HepG2 (cell line): Measurements from ENCODE around the gene ENTHD1. TPM values are rescaled to one million over a fixed set of nuclear protein-coding genes. Genes with fewer than 3 reads are reported as not detected.

Experiments used
- ATAC-seq: fragments of 200-7000 bp; cut with Tn5 transposase; 3 replicates; pipeline ENCODE4 v1.9.1; 2020; ENCODE audit warnings: mild to moderate bottlenecking, moderate library complexity
- BruUV-seq: library from RNA; stranded (reverse); fragments of 400-500 nt; replicated peaks from 2 replicates; lab custom pipeline; 2021; lab: Mats Ljungman, UMichigan
- CTCF ChIA-PET: fragments of 300-600 bp; formaldehyde crosslinking; extraction: SDS; loops from one replicate; lab custom pipeline; 2021; ENCODE audit warnings: low total read pairs, inconsistent platforms, low intra/inter-chr PET ratio; lab: Yijun Ruan, JAX
- POLR2A ChIA-PET: fragments of 350-600 bp; sonication (Branson Sonifier 250); formaldehyde crosslinking; loops from one replicate; lab custom pipeline; 2020; ENCODE audit warnings: antibody characterized with exemption, inconsistent platforms; lab: Yijun Ruan, JAX
- DNase-seq: peaks from one replicate; pipeline ENCODE4 v3.0.0-alpha.2; 2015; ENCODE audit warnings: low spot score
- FAIRE-seq: peaks from 3 replicates; lab custom pipeline; 2011; peaks lifted over from hg19 to GRCh38; lab: Jason Lieb, UNC
- H2AFZ ChIP-seq: one replicate; pipeline ENCODE4 v1.6.1; 2011; ENCODE audit warnings: low read length, inconsistent platforms
- H3K27ac ChIP-seq: fragments of 300-600 bp; 3 replicates; pipeline ENCODE4 v1.8.0; 2011; ENCODE audit warnings: mixed run types, mild to moderate bottlenecking, mixed read lengths, low read length, inconsistent platforms; ENCODE audit not compliant: insufficient read depth; ENCODE audit errors: extremely low read length
- H3K27me3 ChIP-seq, 2 experiments: fragments of 200-600 bp in 1 of 2; 2 replicates in 1 of 2; 3 replicates in 1 of 2; pipeline versions ENCODE4 v1.6.0 to v1.8.0; 2011; ENCODE audit warnings: low read length in 2 of 2, mild to moderate bottlenecking in 2 of 2, moderate library complexity in 2 of 2, inconsistent platforms in 1 of 2; ENCODE audit not compliant: insufficient read depth in 2 of 2, control insufficient read depth in 1 of 2
- H3K36me3 ChIP-seq, 2 experiments: fragments of 200-600 bp in 1 of 2; replicated peaks in 1 of 2; 2 replicates in 1 of 2; 3 replicates in 1 of 2; pipeline versions ENCODE4 v1.5.1 to v1.8.0; 2011; ENCODE audit warnings: low read length in 2 of 2, inconsistent platforms in 1 of 2; ENCODE audit not compliant: insufficient read depth in 2 of 2, control insufficient read depth in 1 of 2
- H3K4me1 ChIP-seq: 2 replicates; pipeline ENCODE4 v1.5.1; 2012; ENCODE audit warnings: low read length, inconsistent platforms; ENCODE audit not compliant: insufficient read depth
- H3K4me2 ChIP-seq: 2 replicates; pipeline ENCODE4 v1.6.0; 2011; ENCODE audit warnings: low read depth, low read length, inconsistent platforms
- H3K4me3 ChIP-seq, 3 experiments: fragments of 200-600 bp in 1 of 3; sonication (generic), shearing (Covaris generic) in 1 of 3; replicated peaks in 1 of 3; 2 replicates each; pipeline ENCODE4 v1.5.1; 2011 to 2016; ENCODE audit warnings: low read length in 3 of 3, inconsistent platforms in 2 of 3, low read depth in 2 of 3, mild to moderate bottlenecking in 2 of 3, control low read depth in 1 of 3, mixed read lengths in 1 of 3; ENCODE audit not compliant: insufficient read depth in 1 of 3
- H3K79me2 ChIP-seq: one replicate; pipeline ENCODE4 v1.6.1; 2011; ENCODE audit warnings: low read length, inconsistent platforms; ENCODE audit not compliant: insufficient read depth
- H3K9ac ChIP-seq: 2 replicates; pipeline ENCODE4 v1.6.0; 2011; ENCODE audit warnings: mild to moderate bottlenecking, low read depth, low read length, inconsistent platforms; ENCODE audit not compliant: insufficient read depth
- H3K9me3 ChIP-seq: 2 replicates; pipeline ENCODE4 v1.5.1; 2012; ENCODE audit warnings: mild to moderate bottlenecking, low read length
- H4K20me1 ChIP-seq: 2 replicates; pipeline ENCODE4 v1.6.0; 2011; ENCODE audit warnings: inconsistent platforms, mild to moderate bottlenecking, low read length, moderate library complexity; ENCODE audit not compliant: insufficient read depth
- CEBPZ ChIP-seq: IDR thresholded peaks from 2 replicates; pipeline ENCODE4 v1.6.1; 2012; ENCODE audit warnings: low read length, improper control_type of control experiment
- MLX ChIP-seq: IDR thresholded peaks from 2 replicates; pipeline ENCODE4 v1.6.1; 2016
- NCOA1 ChIP-seq: sonication (generic); formaldehyde crosslinking; IDR thresholded peaks from 2 replicates; pipeline ENCODE4 v1.9.0; 2021; ENCODE audit warnings: missing genetic modification reagents
- PRPF4 ChIP-seq: fragments of 200-400 bp; formaldehyde crosslinking; IDR thresholded peaks from 2 replicates; pipeline ENCODE4 v1.6.1; 2016; ENCODE audit warnings: low read length, low read depth; ENCODE audit not compliant: poor library complexity, severe bottlenecking
- RBAK ChIP-seq: sonication (generic); formaldehyde crosslinking; IDR thresholded peaks from 2 replicates; pipeline ENCODE4 v1.5.1; 2020; ENCODE audit warnings: mild to moderate bottlenecking, missing genetic modification reagents
- SMAD9 ChIP-seq: sonication (generic); formaldehyde crosslinking; IDR thresholded peaks from 2 replicates; pipeline ENCODE4 v1.5.1; 2020; ENCODE audit warnings: mild to moderate bottlenecking, missing genetic modification reagents
- SNAPC2 ChIP-seq: sonication (generic); formaldehyde crosslinking; IDR thresholded peaks from 2 replicates; pipeline ENCODE4 v1.8.1; 2022; ENCODE audit warnings: mild to moderate bottlenecking, missing genetic modification reagents
- ZNF30 ChIP-seq: sonication (generic); formaldehyde crosslinking; IDR thresholded peaks from 2 replicates; pipeline ENCODE4 v1.5.0; 2020; ENCODE audit warnings: mild to moderate bottlenecking, missing genetic modification reagents
- WGBS: methylation state at CpG from one replicate; pipeline ENCODE4 v1.1.6; 2017; ENCODE audit warnings: low lambda C conversion rate; 5-methylcytosine and 5-hydroxymethylcytosine counted together
- in situ Hi-C: cut with HindIII; loops from 2 replicates; pipeline ENCODE4 v1.10.0; 2017; ENCODE audit warnings: low pct_unique_long_range_greater_than_20kb; ENCODE audit not compliant: extremely low pct_ligation_motif_present
- intact Hi-C: fragments of 100-400 bp; cut with micrococcal nuclease; formaldehyde crosslinking; loops from one replicate; pipeline ENCODE4 v1.10.0; 2022; ENCODE audit not compliant: unreplicated experiment
- polyA plus RNA-seq, 8 experiments: library from polyadenylated mRNA; depleted of rRNA in 3 of 8; stranded (reverse) in 7 of 8; unstranded in 1 of 8; fragments of >200 nt; fragmentation: Illumina TruSeq in 4 of 8; extraction: Trizol in 4 of 8; gene quantifications; 2 replicates each; pipeline versions ENCODE4 v1.2.1 to v1.2.3, GENCODE V29; 2011 to 2016; ENCODE audit warnings: low read depth in 4 of 8, missing spikeins in 1 of 8, mixed read lengths in 1 of 8; ENCODE audit not compliant: insufficient read depth in 1 of 8
- total RNA-seq, 5 experiments: library from RNA; depleted of rRNA; stranded (reverse); fragments of >200 nt; fragmentation: Illumina TruSeq; extraction: Trizol; gene quantifications; 2 replicates each; pipeline ENCODE4 v1.2.3, GENCODE V29; 2016; ENCODE audit warnings: low read depth in 1 of 5
- TF ChIP-seq, protein P1 (sequence below): sonication (generic); formaldehyde crosslinking; IDR thresholded peaks from 2 replicates; pipeline ENCODE4 v1.8.0; 2022; ENCODE audit warnings: mild to moderate bottlenecking, missing genetic modification reagents; ENCODE audit not compliant: insufficient replicate concordance
- TF ChIP-seq, protein P2 (sequence below): sonication (generic); formaldehyde crosslinking; IDR thresholded peaks from 2 replicates; pipeline ENCODE4 v1.5.0; 2020; ENCODE audit warnings: mild to moderate bottlenecking, missing genetic modification reagents, borderline replicate concordance

The ENTHD1 gene
- total and polyA plus RNA-seq, 2 of the 13 experiments (the other 11 are each of a cell fraction or from before 2014, with no cell fraction given) = not detected

- Histone ChIP-seq H2AFZ (no peak overlapping the region), H3K4me3 (no peak overlapping the region), H3K9ac (no peak overlapping the region), H3K27me3 (no peaks in the 10 kb centered on the region; a peak in 1 of 5 replicates), H3K4me1 (no peaks in the 10 kb centered on the region), H4K20me1 (no peaks in the 10 kb centered on the region), H3K4me2 (no peak overlapping the region), H3K9me3 (no peaks in the 10 kb centered on the region), H3K27ac (no peak overlapping the region), H3K36me3 (no peaks in the 10 kb centered on the region), H3K79me2 (no peaks in the 10 kb centered on the region)
- in situ Hi-C loops = no loop called here
- ATAC-seq = no peak
- intact Hi-C loops = no loop called here
- no peak for DNase-seq
- FAIRE-seq = no peak
- ChIA-PET CTCF (no interaction called here), POLR2A (no interaction called here)
- no TSS peak for BruUV-seq
- 3% methylated on average over 2 of the region's 2 CpGs for WGBS
- TF ChIP-seq ZNF30 = no peak
- TF ChIP-seq, protein P1, sequence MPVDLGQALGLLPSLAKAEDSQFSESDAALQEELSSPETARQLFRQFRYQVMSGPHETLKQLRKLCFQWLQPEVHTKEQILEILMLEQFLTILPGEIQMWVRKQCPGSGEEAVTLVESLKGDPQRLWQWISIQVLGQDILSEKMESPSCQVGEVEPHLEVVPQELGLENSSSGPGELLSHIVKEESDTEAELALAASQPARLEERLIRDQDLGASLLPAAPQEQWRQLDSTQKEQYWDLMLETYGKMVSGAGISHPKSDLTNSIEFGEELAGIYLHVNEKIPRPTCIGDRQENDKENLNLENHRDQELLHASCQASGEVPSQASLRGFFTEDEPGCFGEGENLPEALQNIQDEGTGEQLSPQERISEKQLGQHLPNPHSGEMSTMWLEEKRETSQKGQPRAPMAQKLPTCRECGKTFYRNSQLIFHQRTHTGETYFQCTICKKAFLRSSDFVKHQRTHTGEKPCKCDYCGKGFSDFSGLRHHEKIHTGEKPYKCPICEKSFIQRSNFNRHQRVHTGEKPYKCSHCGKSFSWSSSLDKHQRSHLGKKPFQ (CRISPR knock-in tag) = no peak
- TF ChIP-seq CEBPZ = no peak
- TF ChIP-seq NCOA1 (CRISPR knock-in tag) = no peak
- TF ChIP-seq, protein P2, sequence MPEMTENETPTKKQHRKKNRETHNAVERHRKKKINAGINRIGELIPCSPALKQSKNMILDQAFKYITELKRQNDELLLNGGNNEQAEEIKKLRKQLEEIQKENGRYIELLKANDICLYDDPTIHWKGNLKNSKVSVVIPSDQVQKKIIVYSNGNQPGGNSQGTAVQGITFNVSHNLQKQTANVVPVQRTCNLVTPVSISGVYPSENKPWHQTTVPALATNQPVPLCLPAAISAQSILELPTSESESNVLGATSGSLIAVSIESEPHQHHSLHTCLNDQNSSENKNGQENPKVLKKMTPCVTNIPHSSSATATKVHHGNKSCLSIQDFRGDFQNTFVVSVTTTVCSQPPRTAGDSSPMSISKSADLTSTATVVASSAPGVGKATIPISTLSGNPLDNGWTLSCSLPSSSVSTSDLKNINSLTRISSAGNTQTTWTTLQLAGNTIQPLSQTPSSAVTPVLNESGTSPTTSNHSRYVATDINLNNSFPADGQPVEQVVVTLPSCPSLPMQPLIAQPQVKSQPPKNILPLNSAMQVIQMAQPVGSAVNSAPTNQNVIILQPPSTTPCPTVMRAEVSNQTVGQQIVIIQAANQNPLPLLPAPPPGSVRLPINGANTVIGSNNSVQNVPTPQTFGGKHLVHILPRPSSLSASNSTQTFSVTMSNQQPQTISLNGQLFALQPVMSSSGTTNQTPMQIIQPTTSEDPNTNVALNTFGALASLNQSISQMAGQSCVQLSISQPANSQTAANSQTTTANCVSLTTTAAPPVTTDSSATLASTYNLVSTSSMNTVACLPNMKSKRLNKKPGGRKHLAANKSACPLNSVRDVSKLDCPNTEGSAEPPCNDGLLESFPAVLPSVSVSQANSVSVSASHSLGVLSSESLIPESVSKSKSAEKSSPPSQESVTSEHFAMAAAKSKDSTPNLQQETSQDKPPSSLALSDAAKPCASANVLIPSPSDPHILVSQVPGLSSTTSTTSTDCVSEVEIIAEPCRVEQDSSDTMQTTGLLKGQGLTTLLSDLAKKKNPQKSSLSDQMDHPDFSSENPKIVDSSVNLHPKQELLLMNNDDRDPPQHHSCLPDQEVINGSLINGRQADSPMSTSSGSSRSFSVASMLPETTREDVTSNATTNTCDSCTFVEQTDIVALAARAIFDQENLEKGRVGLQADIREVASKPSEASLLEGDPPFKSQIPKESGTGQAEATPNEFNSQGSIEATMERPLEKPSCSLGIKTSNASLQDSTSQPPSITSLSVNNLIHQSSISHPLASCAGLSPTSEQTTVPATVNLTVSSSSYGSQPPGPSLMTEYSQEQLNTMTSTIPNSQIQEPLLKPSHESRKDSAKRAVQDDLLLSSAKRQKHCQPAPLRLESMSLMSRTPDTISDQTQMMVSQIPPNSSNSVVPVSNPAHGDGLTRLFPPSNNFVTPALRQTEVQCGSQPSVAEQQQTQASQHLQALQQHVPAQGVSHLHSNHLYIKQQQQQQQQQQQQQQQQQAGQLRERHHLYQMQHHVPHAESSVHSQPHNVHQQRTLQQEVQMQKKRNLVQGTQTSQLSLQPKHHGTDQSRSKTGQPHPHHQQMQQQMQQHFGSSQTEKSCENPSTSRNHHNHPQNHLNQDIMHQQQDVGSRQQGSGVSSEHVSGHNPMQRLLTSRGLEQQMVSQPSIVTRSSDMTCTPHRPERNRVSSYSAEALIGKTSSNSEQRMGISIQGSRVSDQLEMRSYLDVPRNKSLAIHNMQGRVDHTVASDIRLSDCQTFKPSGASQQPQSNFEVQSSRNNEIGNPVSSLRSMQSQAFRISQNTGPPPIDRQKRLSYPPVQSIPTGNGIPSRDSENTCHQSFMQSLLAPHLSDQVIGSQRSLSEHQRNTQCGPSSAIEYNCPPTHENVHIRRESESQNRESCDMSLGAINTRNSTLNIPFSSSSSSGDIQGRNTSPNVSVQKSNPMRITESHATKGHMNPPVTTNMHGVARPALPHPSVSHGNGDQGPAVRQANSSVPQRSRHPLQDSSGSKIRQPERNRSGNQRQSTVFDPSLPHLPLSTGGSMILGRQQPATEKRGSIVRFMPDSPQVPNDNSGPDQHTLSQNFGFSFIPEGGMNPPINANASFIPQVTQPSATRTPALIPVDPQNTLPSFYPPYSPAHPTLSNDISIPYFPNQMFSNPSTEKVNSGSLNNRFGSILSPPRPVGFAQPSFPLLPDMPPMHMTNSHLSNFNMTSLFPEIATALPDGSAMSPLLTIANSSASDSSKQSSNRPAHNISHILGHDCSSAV (CRISPR knock-in tag) = no peak
- no peak for TF ChIP-seq MLX (CRISPR knock-in tag)
- TF ChIP-seq PRPF4 = no peak
- TF ChIP-seq SNAPC2 (CRISPR knock-in tag) = no peak
- TF ChIP-seq SMAD9 = no peak
- TF ChIP-seq RBAK (CRISPR knock-in tag) = no peak
Measured at GRCh38 chr22:39815932-39816331, 77.6 kb downstream of the ENTHD1 start.
